Umbilical cord (tissue), 2 donors: Measurements from ENCODE around the gene TOMM20. TPM values are rescaled to one million over a fixed set of nuclear protein-coding genes. Genes with fewer than 3 reads are reported as not detected.
A peak's percentile ranks its signal among the peaks of the same experiment; 100 is the strongest.
"Not testable (repeated sequence)": the region's sequence is repeated elsewhere in the genome, so short reads cannot be mapped to it uniquely, and the experiment has no call there.

Source experiments
- DNase-seq: peaks from one replicate; pipeline ENCODE4 v3.0.0-alpha.2; 2015; ENCODE audit warnings: low spot score
- total RNA-seq: library from RNA; depleted of rRNA; stranded (reverse); fragments of >200 nt; gene quantifications from one replicate; pipeline ENCODE4 v1.2.3, GENCODE V29; 2014; ENCODE audit warnings: low replicate concordance; ENCODE audit not compliant: insufficient read depth

Gene TOMM20
- total RNA-seq, 1 donor from 2014 or later: 76.3 TPM

DNA sequence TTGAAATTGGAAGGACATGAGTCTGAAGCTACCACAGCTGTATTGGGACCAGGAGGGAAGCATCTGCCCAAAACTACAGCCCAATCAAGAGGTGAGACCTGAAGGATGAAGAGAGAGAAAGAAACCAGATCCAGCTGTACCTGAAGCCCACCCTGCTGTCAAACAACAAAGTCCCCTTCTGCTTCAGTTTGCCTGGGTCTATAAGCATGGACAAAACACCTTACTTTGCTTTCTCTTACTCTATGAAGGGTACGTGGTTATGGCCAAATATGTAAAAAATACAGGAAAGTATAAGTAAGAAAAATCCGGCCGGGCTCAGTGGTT, 26.4 kb downstream of the TOMM20 start:
- no peak for DNase-seq

- no peak for DNase-seq
Measured at GRCh38 chr1:235101558-235102258, 26.9 kb downstream of the TOMM20 start.

- peak; percentile 56 for DNase-seq
Measured at GRCh38 chr1:235100194-235100772, 28.4 kb downstream of the TOMM20 start.

DNA sequence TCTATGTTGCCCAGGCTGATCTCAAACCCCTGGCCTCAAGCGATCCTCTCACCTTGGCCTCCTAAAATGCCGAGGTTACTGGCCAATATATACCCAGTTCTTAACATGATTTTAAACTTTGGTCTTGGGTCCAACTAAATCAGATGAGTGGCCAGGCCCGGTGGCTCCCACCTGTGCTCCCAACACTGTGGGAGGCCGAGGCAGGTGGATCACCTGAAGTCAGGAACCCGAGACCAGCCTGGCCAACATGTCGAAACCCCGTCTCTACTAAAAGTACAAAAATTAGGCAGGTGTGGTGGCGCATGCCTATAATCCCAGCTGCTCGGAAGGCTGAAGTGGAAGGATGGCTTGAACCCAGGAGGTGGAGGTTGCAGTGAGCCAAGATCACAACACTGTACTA, 29.6 kb downstream of the TOMM20 start:
- DNase-seq: no peak

- DNase-seq: no peak
Measured at GRCh38 chr1:235098547-235098946, 30.1 kb downstream of the TOMM20 start.

DNA sequence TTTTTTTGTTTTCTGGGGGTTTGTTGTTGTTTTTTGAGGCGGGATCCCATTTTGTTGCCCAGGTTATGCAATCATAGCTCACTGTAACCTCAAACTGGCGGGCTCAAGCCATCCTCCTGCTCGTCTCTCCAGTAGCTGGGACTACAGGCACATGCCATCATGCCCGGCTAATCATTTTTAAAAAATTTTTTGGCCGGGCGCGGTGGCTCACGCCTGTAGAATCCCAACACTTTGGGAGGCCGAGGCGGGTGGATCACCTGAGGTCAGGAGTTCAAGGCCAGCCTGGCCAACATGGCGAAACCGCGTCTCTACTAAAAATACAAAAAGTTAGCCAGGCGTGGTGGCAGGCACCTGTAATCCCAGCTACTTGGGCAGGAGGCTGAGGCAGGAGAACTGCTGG, 31.1 kb downstream of the TOMM20 start:
- not testable (repeated sequence) for DNase-seq

GRCh38 chr1:235095938-235096562, 32.6 kb downstream of the TOMM20 start:
- no peak for DNase-seq

- DNase-seq: peak; percentile 79
Measured at GRCh38 chr1:235093696-235094592, 34.7 kb downstream of the TOMM20 start.

- DNase-seq: peak; percentile 84
Measured at GRCh38 chr1:235093013-235093695, 35.5 kb downstream of the TOMM20 start.

DNA sequence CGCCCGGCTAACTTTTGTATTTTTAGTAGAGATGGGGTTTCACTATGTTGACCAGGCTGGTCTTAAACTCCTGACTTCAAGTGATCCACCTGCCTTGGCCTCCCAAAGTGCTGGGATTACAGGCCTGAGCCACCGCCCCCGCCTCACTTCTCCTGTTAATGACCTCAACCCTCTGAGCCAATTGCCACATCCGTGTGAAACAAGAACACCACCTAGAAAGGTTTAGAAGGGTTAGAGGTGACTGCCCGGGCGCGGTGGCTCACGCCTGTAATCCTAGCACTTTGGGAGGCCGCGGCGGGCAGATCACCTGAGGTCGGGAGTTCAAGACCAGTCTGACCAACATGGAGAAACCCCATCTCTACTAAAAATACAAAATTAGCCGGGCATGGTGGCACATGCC, 36.2 kb downstream of the TOMM20 start:
- DNase-seq: not testable (repeated sequence)

- not testable (repeated sequence) for DNase-seq
Measured at GRCh38 chr1:235092045-235092406, 36.6 kb downstream of the TOMM20 start.

DNA sequence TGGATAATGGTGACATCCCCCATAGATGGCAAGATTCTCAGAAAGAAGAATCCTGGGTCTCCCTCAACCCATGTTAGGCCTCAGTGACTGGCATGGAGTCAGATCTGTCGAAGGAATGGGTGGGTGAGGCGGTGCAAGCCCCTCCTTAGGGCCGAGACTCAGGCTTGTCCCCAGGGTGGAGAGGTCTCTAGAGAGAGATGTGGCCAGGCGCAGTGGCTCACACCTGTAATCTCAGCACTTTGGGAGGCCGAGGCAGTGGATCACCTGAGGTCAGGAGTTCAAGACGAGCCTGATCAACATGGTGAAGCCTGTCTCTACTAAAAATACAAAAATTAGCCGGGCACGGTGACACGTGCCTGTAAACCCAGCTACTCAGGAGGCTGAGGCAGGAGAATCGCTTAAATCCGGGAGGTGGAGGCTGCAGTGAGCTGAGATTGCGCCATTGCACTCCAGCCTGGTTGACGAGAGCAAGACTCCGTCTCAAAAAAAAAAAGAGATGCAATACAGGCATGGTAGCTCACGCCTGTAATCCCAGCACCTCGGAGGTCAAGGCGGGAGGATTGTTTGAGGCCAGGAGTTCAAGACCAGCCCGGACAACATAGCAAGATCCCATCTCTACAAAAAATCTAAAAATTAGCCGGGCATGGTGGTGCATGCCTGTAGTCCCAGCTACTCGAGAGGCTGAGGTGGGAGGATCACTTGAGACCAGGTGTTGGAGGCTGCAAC, 37.2 kb downstream of the TOMM20 start:
- DNase-seq: not testable (repeated sequence)

DNA sequence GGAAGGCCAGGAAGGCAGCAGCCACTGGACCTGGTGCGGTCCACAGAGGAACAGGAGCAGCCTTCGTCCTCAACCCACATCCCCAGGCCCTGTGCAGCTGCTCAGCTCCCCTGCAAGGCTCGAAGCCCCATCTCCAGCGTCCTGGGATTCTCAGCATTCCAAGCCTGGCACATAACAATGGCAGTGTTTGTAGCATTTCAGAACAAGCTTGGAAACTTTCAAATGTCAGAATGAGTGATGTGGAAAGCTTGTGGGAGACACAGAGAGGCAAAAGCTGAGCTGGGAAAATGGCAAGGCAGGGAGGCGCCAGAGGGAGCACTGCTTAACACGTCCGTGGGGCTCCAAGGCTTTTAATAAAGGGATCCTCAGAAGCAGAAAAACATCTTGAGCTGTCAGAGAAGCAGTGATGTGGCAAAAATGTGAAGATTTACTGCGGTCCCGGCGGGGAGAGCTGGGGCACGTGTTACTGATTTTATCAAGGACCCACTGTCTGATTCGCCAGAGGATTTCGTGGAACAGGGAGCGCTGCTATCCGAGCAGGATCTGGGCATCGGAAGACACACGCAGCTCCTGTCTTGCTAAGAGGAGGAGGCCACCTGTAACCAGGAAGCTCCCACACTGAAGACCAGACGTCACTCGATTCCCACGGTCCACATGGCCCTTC, 38.1 kb downstream of the TOMM20 start:
- peak; percentile 51 for DNase-seq

DNA sequence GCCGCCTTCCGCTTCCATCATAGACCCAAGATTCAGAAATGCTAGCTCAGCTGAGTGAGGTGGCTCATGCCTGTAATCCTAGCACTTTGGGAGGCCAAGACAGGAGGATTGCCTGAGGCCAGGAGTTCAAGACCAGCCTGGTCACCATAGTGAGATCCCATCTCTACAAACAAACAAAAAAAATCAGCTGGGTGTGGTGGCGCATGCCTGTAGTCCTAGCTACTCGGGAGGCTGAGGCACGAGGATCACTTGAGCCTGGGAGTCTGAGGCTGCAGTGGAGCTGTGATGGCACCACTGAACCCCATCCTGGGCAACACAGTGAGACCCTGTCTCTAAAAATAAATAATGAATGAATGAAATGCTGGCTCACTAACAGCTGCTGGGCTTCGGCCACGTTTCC, 39.7 kb downstream of the TOMM20 start:
- DNase-seq: no peak

DNA sequence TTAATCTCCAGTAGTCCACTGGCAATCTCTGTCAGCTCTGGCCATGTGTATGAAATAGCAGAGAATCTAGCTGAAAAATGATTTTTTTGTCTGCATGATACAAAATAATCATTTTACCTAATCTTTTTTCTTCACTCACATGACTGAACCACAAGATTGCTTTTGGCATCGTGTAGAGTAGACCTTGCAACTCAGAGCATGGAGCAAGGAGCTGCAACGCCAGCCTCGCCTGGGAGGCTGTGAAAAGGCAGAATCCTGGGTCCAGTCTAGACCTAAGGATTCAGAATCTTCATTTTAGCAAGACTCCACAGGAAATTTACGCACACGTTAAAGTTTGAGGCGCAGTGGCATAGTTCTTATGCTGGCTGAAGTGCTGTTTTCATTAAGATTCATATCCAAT, 40.2 kb downstream of the TOMM20 start:
- DNase-seq: no peak

- DNase-seq: no peak
Measured at GRCh38 chr1:235087906-235088305, 40.7 kb downstream of the TOMM20 start.

GRCh38 chr1:235085411-235086117, 43.1 kb downstream of the TOMM20 start:
- DNase-seq: not testable (repeated sequence)

GRCh38 chr1:235080788-235081187, 47.8 kb downstream of the TOMM20 start:
- DNase-seq: not testable (repeated sequence)

- not testable (repeated sequence) for DNase-seq
Measured at GRCh38 chr1:235080297-235080657, 48.4 kb downstream of the TOMM20 start.
